HG03469 (cell line): ENCODE results near the gene SLC25A25.
"Not testable (repeated sequence)": the region's sequence is repeated elsewhere in the genome, so short reads cannot be mapped to it uniquely, and the experiment has no call there.

Experiments used
- ATAC-seq: cut with Tn5 transposase; IDR thresholded peaks from one replicate; pipeline ENCODE4 v1.9.1; 2021; ENCODE audit warnings: mild to moderate bottlenecking, moderate library complexity, moderate number of reproducible peaks; ENCODE audit not compliant: unreplicated experiment

Gene SLC25A25

DNA sequence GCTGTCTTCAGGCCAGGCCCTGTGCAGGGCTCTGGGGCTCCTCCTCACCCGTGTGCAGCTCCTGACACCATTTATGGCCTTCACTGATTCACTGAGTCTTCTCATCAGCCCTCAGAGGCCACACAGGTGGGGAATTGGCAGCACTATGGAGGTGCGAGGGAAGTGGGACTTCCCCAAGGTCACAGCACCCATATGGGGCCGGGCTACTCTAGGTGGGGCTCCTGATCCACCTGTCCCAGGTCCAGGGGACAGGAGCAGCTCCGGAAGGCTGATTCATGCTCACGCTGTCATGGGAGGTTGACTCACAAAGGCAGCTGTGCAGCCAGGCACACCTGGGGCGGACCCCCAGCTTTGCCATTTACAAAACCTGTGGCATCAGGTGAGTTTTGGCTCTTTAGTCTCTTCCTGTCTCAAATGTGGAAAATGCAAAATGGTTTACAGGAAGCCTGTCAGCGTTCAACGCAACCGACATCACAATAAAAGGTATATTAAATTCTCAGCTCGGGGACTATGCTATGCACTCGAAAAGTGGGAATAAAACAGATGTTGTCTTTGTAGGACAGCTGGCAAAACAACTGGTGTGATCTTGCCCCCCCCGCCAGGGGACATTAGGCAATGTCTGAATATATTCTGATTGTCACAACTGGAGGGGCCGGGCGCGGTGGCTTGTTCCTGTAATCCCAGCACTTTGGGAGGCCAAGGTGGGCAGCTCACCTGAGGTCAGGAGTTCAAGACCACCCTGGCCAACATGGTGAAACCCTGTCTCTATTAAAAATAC lies 15.9 kb upstream of the SLC25A25 start:
- no peak for ATAC-seq

DNA sequence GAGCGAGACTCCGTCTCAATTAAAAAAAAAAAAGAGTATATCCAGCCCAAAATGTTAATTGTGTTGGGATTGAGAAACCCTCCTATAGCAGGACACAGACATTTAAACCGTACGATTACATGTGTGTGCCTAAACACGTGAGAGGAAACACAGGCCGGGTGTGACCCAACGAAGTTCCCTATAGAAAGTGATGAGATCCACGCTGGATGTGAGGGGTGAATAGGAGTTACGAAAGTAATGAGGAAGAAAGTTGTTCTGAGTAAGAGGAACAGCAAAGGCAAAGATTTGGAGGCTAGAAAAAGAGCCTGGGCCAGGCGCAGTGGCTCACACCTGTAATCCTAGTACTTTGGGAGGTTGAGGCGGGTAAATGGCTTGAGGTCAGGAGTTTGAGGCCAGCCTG lies 14.5 kb upstream of the SLC25A25 start:
- ATAC-seq: no peak

DNA sequence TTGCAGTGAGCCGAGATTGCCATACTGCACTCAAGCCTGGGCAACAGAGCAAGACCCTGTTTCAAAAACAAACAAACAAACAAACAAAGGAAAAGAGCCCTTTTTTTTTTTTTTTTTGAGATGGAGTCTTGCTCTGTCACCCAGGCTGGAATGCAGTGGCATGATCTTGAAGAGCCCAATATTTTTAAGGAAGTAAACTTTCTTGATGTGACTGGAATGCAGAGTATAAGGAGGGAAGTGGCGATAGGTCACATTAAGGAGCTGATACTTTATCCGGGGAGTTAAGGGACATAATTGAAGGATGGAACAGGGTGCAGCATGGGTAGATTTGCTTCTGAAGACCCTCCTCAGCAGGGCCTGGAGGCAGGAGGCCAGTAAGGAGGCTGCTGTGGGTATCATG lies 13.9 kb upstream of the SLC25A25 start:
- no peak for ATAC-seq

- ATAC-seq: no peak
Measured at GRCh38 chr9:128055344-128056040, 12.5 kb upstream of the SLC25A25 start.

- ATAC-seq: no peak
Measured at GRCh38 chr9:128056086-128056485, 11.9 kb upstream of the SLC25A25 start.

GRCh38 chr9:128056887-128057723 lies 10.9 kb upstream of the SLC25A25 start:
- no peak for ATAC-seq

GRCh38 chr9:128057724-128058409 lies 10.2 kb upstream of the SLC25A25 start:
- no peak for ATAC-seq

GRCh38 chr9:128059365-128059983 lies 8.6 kb upstream of the SLC25A25 start:
- ATAC-seq: no peak

DNA sequence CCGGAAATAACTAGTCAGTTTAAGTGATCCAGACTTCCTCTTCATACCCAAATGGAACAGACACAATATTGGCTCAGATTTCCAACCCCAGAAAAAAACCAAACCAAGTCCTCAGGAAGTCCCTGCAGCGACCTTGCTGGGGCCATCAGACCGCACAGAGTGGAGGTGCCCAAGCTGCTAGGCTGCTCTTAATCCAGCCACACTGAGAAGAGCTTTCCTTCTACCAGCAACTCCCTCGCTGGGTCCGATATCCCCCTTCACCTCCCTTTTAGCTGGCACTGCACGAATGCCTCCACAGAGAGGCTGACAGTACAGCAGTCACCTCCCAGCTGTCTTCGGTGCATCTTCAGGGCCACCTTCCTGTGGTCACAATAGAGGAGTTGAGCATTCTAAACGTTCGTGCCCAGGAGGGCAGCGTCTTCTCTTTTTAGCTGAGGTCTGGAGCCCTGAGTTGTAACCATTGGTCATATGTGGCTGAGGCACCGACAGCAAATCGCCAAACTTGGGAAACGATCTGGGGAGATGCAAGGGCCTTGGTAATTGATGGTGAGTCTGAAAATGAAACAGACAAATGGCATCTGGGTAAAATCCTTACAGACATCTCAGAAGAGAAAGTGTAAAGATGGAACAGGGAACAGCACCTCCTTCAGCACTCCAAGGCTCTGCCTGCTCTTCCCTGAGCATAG lies 6.6 kb upstream of the SLC25A25 start:
- no peak for ATAC-seq

GRCh38 chr9:128062279-128062678 lies 5.8 kb upstream of the SLC25A25 start:
- ATAC-seq: no peak

DNA sequence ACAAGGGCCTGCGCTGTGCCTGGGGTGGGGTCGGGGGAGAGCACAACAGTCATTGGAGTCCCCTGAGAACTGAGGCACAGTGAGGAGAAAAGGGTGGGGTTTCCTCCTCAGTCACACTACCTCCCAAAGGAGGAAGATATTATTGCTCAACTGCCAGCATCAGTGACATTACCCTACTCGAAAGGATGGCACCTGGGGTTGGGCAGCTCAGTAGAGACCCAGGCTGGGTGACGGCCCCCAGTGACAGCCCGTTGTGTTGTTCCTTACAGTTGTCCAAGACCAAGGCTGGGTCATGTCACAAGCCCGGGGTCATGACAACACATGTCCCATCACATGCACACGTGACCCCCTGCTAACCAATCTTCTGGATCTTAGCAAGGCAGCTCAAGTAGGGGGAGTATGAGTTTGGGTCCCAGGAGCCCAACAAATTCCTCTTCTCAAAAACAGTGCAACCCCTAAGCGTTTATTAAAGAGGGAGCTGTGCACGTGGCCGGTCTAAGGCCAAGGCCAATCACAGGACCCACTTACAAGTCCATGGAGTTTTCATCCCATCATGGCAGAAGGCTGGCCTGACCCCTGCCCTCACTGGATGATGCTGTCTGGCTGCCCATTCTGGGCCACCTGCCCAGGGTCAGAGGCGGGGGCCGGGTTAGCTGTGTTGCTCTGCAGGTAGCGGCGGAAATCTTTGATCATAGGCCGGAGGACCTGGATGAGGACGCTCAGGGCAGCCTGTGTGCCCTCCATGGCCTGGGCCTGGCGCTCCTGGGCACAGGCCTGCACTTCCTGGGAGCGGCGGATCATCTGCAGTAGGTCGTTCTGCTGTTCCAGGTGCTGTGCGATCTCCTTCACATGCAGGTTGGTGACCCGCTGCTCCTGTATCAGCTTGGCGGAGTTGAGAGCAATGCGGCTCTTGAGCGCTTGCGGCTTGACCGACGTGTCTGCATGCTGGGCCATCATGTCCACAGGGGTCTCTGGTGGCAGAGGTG lies 4.9 kb upstream of the SLC25A25 start:
- no peak for ATAC-seq

- ATAC-seq: no peak
Measured at GRCh38 chr9:128065907-128066712, 1.9 kb upstream of the SLC25A25 start.

GRCh38 chr9:128066713-128067644 lies 1.1 kb upstream of the SLC25A25 start, which contains the start of gene NAIF1:
Gene NAIF1 (minus strand): TSS chr9:128067320. CDS start chr9:128067101, 219 bp downstream.
- ATAC-seq: peak; percentile 41

GRCh38 chr9:128068386-128069205 lies 564 bp downstream of the SLC25A25 start:
- peak; percentile 2 for ATAC-seq

DNA sequence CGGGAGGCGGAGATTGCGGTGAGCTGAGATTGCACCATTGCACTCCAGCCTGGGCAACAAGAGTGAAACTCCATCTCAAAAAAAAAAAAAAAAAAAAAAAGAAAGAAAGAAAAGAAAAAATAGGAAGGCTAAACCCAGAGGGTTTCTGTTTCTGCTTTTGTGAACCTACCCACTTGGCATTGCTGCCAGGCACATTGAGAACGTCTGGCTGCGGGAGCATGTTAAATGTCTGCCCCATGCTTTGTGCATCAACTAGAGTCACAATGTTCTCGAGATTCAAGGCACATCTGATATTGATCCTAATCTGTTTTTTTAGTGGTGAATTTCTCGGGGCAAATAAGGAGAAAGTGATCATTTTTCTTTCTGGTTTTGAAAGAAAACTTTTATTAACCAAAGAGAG lies 2.8 kb downstream of the SLC25A25 start:
- ATAC-seq: no peak

DNA sequence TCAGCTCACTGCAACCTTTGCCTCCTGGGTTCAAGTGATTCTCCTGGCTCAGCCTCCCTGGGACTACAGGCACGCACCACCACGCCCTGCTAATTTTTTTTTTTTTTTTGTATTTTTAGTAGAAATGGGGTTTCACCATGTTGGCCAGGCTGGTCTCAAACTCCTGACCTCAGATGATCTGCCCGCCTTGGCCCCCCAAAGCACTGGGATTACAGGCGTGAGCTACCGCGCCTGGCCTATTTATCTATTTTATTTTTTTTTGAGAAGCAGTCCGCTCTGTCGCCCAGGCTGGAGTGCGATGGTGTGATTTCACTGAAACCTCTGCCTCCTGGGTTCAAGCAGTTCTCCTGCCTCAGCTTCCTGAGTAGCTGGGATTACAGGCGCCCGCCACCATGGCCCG lies 3.4 kb downstream of the SLC25A25 start:
- ATAC-seq: not testable (repeated sequence)
